ENCODE measurements around the gene PPIH. TPM values are rescaled to one million over a fixed set of nuclear protein-coding genes. Genes with fewer than 3 reads are reported as not detected.

The PPIH gene
- total RNA-seq: 20.1 TPM

GRCh38 chr1:42657981-42658876 lies at the start of gene PPIH:
PPIH (plus strand) TSS chr1:42658423; CDS start chr1:42658447, 24 bp downstream.

GRCh38 chr1:42681741-42682483 lies 23.7 kb downstream of the PPIH start, which contains the start of gene YBX1:
YBX1 (plus strand) TSS chr1:42682418; CDS start chr1:42682566, 148 bp downstream.

Other genes with a start within 250 kb of the PPIH start
- gene ZMYND12, start 202.4 kb upstream of the PPIH start, total RNA-seq: 1.6 TPM
- 44.5 TPM for gene PPCS, start 201.9 kb upstream of the PPIH start, total RNA-seq
- gene CCDC30, start 195.1 kb upstream of the PPIH start, total RNA-seq: 30.7 TPM
- 1,293 TPM for gene YBX1, start 24.0 kb downstream of the PPIH start, total RNA-seq
- gene CLDN19, start 81.8 kb downstream of the PPIH start, total RNA-seq: 1.2 TPM
- 12.7 TPM for gene P3H1, start 108.6 kb downstream of the PPIH start, total RNA-seq
- gene C1orf50, start 108.8 kb downstream of the PPIH start, total RNA-seq: 13.6 TPM
- gene TMEM269, start 126.6 kb downstream of the PPIH start, total RNA-seq: 0.46 TPM
- 8.1 TPM for gene ERMAP, start 158.7 kb downstream of the PPIH start, total RNA-seq
- 39.9 TPM for gene SVBP, start 159.0 kb downstream of the PPIH start, total RNA-seq
- 7.4 TPM for gene ZNF691, start 188.2 kb downstream of the PPIH start, total RNA-seq